Kidney (tissue), 14 donors: Measurements from ENCODE around the gene CHRNE. TPM values are rescaled to one million over a fixed set of nuclear protein-coding genes. Genes with fewer than 3 reads are reported as not detected.
"Not testable (repeated sequence)": the region's sequence is repeated elsewhere in the genome, so short reads cannot be mapped to it uniquely, and the experiment has no call there.

Experiments used
- DNase-seq, 5 donors: peaks; one replicate each; pipeline ENCODE4 v3.0.0-alpha.2; 2013 to 2020
- FAIRE-seq: peaks from 2 replicates; lab custom pipeline; 2012; peaks lifted over from hg19 to GRCh38; lab: Jason Lieb, UNC
- H3K27ac ChIP-seq, 2 donors: one replicate each; pipeline ENCODE4 v1.7.0; 2013; ENCODE audit warnings: low read depth in 2 of 2, low read length in 2 of 2, inconsistent platforms in 1 of 2
- H3K27me3 ChIP-seq: one replicate; pipeline ENCODE4 v1.7.1; 2013; ENCODE audit warnings: low read length, inconsistent platforms; ENCODE audit not compliant: control insufficient read depth, insufficient read depth
- H3K36me3 ChIP-seq, 3 donors: one replicate each; pipeline versions ENCODE4 v1.7.0 to v1.7.1; 2013; ENCODE audit warnings: low read length in 3 of 3, control low read depth in 1 of 3, inconsistent platforms in 1 of 3; ENCODE audit not compliant: insufficient read depth in 3 of 3, control insufficient read depth in 2 of 3
- H3K4me1 ChIP-seq, 3 donors: one replicate each; pipeline versions ENCODE4 v1.7.0 to v1.7.1; 2013; ENCODE audit warnings: low read length in 3 of 3, inconsistent platforms in 1 of 3, low read depth in 1 of 3; ENCODE audit not compliant: control insufficient read depth in 2 of 3, insufficient read depth in 2 of 3
- H3K4me3 ChIP-seq, 3 donors: one replicate each; pipeline versions ENCODE4 v1.7.0 to v1.8.1; 2013; ENCODE audit warnings: low read length in 3 of 3, control low read depth in 1 of 3, inconsistent platforms in 1 of 3
- H3K9ac ChIP-seq, 3 donors: one replicate each; pipeline versions ENCODE4 v1.7.0 to v1.7.1; 2013; ENCODE audit warnings: low read length in 3 of 3, control low read depth in 1 of 3, inconsistent platforms in 1 of 3
- H3K9me3 ChIP-seq, 3 donors: one replicate each; pipeline versions ENCODE4 v1.7.0 to v1.7.1; 2013; ENCODE audit warnings: low read length in 3 of 3, control low read depth in 1 of 3, inconsistent platforms in 1 of 3; ENCODE audit not compliant: control insufficient read depth in 2 of 3, insufficient read depth in 1 of 3
- intact Hi-C: fragments of 100-400 bp; cut with DNase I; formaldehyde crosslinking; loops from one replicate; pipeline ENCODE4 v1.11.1; 2022
- polyA plus RNA-seq: library from polyadenylated mRNA; stranded (reverse); fragments of 350-450 nt; fragmentation: Illumina TruSeq; extraction: RNeasy Lipid Tissue Mini Kit (QIAGEN cat#74804); gene quantifications from one replicate; pipeline ENCODE4 v1.2.3, GENCODE V29; 2014; ENCODE audit warnings: low read depth, low replicate concordance; ENCODE audit not compliant: insufficient read depth
- total RNA-seq: library from RNA; stranded (reverse); fragmentation: NEBNext Ultra II Directional; extraction: Animal tissue kit (Norgen Biotek cat#: 25700); gene quantifications from one replicate; pipeline ENCODE4 v1.2.1, GENCODE V29; 2021
- TF ChIP-seq, protein P1 (sequence below): IDR thresholded peaks from 3 replicates; pipeline ENCODE4 v1.5.1; 2012; ENCODE audit warnings: mild to moderate bottlenecking, moderate library complexity, borderline replicate concordance; ENCODE audit not compliant: insufficient read depth; ENCODE audit errors: extremely low read depth
- donor health status: control.
- donor health status: control.
- donor health status: control.
- donor health status: control.
- donor health status: control.
- donor health status: DM: yes; HTN: yes; CAD: no.
- donor health status: Normal renal cell carcinoma (clear cell type).

The CHRNE gene
- total and polyA plus RNA-seq, 2 donors from 2014 or later, result 0.82 to 1.3 TPM

DNA sequence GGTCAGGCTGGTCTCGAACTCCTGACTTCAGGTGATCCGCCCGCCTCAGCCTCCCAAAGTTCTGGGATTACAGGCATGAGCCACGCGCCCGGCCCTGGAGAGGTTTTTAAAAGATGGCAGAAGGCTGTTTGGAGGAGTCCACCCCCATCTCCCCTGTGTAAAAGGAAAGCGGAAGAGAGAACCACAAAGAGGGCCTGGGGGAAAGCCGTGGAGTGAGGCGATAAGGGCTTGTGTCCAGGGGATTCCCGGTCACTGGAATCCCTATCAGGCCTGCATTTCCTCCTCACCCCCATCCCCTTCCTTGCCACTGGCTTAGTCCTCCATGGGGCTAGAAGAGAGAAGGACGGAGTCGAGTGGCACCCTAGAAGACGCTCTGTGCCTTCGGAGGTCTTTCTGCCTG is 29.1 kb upstream of the CHRNE start, which contains the start of gene GP1BA:
TSS of gene GP1BA (plus strand) at position 315 of the 400 bp plus-strand sequence. CDS start 328 bp downstream, outside the sequence.
- Histone ChIP-seq H3K9me3 (no peaks in the 10 kb centered on the region), H3K27ac (no peak within 1 kb of the TSS), H3K9ac (no peak within 1 kb of the TSS), H3K4me3 (no peak within 1 kb of the TSS), H3K36me3 (peaks cover 0 to 1% (median 0%) of the 10 kb centered on the region in 3 donors), H3K4me1 (peaks cover 0 to 6% (median 0%) of the 10 kb centered on the region in 3 donors), H3K27me3 (no peaks in the 10 kb centered on the region)
- FAIRE-seq, result no peak
- DNase-seq, result no peak
- intact Hi-C loops, result no loop called here
- TF ChIP-seq, protein P1, sequence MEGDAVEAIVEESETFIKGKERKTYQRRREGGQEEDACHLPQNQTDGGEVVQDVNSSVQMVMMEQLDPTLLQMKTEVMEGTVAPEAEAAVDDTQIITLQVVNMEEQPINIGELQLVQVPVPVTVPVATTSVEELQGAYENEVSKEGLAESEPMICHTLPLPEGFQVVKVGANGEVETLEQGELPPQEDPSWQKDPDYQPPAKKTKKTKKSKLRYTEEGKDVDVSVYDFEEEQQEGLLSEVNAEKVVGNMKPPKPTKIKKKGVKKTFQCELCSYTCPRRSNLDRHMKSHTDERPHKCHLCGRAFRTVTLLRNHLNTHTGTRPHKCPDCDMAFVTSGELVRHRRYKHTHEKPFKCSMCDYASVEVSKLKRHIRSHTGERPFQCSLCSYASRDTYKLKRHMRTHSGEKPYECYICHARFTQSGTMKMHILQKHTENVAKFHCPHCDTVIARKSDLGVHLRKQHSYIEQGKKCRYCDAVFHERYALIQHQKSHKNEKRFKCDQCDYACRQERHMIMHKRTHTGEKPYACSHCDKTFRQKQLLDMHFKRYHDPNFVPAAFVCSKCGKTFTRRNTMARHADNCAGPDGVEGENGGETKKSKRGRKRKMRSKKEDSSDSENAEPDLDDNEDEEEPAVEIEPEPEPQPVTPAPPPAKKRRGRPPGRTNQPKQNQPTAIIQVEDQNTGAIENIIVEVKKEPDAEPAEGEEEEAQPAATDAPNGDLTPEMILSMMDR, result no peak

DNA sequence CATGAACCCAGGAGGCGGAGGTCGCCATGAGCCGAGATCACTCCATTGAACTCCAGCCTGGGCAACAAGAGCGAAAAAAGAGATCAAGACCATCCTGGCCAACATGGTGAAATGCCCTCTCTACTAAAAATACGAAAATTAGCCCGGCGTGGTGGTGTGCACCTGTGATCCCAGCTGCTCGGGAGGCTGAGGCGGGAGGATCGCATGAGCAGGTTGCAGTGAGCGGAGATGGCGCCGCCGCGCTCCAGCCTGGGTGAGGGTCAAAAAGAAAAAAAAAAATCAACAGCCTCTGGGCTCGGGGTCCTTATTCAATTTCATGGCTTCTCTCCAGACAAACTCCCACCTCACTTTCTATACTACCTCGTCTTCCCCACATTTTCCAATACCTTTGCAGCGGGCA is 26.0 kb upstream of the CHRNE start:
- no peaks in the 10 kb centered on the region for H3K36me3 ChIP-seq
- H3K4me1 ChIP-seq, result peaks cover 0 to under 1% (median 0%) of the 10 kb centered on the region in 3 donors
- no peak overlapping the region for H3K9ac ChIP-seq
- DNase-seq, result no peak
- H3K27me3 ChIP-seq, result no peaks in the 10 kb centered on the region
- intact Hi-C loops, result no loop called here
- H3K4me3 ChIP-seq, result no peak overlapping the region
- no peak overlapping the region for H3K27ac ChIP-seq
- no peaks in the 10 kb centered on the region for H3K9me3 ChIP-seq
- TF ChIP-seq, protein P1, result no peak
- FAIRE-seq, result no peak

DNA sequence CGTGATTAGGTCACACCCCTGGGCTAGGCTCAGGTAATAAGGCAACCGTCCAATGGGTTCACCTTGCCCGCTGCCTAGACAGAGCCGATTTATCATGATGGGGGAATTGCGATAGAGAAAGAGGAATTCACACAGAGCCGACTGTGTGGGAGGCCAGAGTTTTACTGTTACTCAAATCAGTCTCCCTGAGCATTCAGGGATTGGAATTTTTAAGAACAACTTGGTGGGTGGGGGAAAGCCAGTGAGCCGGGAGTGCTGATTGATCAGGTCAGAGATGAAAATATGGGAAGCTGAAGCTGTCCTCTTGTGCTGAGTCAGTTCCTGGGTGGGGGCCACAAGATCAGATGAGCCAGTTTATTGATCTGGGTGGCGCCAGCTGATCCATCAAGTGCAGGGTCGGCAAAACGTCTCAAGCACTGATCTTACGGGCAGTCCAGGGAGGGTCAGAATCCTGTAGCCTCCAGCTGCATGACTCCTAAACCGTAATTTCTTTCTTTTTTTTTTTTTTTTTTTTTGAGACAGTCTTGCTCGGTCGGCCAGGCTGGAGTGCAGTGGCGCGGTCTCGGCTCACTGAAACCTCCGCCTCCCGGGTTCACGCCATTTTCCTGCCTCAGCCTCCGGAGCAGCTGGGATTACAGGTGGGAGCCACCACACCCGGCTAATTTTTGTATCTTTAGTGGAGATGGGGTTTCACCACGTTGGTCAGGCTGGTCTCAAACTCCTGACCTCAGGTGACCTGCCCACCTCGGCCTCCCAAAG is 23.9 kb upstream of the CHRNE start:
- H3K36me3 ChIP-seq, FAIRE-seq, H3K9ac ChIP-seq, H3K27ac ChIP-seq, H3K4me3 ChIP-seq, DNase-seq, H3K27me3 ChIP-seq, H3K4me1 ChIP-seq, H3K9me3 ChIP-seq, intact Hi-C loops: not testable (repeated sequence)

DNA sequence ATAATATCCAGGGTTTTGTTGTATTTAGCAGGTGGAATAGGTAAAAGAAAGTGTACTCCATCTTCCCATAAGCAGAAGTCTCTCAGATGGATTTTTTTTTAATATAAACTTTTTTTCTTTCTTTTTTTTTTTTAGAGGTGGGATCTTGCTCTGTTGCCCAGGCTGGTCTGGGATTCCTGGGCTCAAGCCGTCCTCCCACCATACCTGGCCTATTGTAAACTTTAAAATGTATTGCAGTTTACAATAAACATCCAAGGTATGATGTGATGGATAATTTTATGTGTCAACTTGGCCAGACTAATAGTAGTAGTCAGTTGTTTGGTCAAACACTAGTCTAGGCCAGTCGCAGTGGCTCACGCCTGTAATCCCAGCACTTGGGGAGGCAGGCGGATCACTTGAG is 18.4 kb upstream of the CHRNE start:
- intact Hi-C loops, result no loop called here
- TF ChIP-seq, protein P1, result no peak

More for the DNA sequence above, 18.4 kb upstream of the CHRNE start:
- DNase-seq, result no peak
- Histone ChIP-seq H3K9me3 (no peaks in the 10 kb centered on the region), H3K4me3 (no peak overlapping the region), H3K4me1 (no peaks in the 10 kb centered on the region), H3K27ac (no peak overlapping the region), H3K36me3 (no peaks in the 10 kb centered on the region), H3K9ac (no peak overlapping the region), H3K27me3 (no peaks in the 10 kb centered on the region)
- no peak for FAIRE-seq
